ENCODE data around the gene ENTPD8.

ENTPD8 gene

GRCh38 chr9:137392232-137393007 lies 48.7 kb downstream of the ENTPD8 start:
- no peak for DNase-seq

GRCh38 chr9:137391411-137391754 lies 49.8 kb downstream of the ENTPD8 start:
- DNase-seq: no peak

GRCh38 chr9:137390553-137391410 lies 50.4 kb downstream of the ENTPD8 start:
- DNase-seq: no peak

GRCh38 chr9:137389428-137389746 lies 51.8 kb downstream of the ENTPD8 start:
- no peak for DNase-seq

GRCh38 chr9:137388589-137389427 lies 52.3 kb downstream of the ENTPD8 start:
- no peak for DNase-seq

GRCh38 chr9:137387891-137388560 lies 53.1 kb downstream of the ENTPD8 start:
- DNase-seq: no peak

GRCh38 chr9:137387114-137387890 lies 53.9 kb downstream of the ENTPD8 start:
- peak; percentile 71 for DNase-seq

GRCh38 chr9:137386507-137387113 lies 54.5 kb downstream of the ENTPD8 start:
- peak; percentile 43 for DNase-seq

- no peak for DNase-seq
Measured at GRCh38 chr9:137385061-137385655, 56.0 kb downstream of the ENTPD8 start.

Data from CD4-positive, alpha-beta T cell treated with Interleukin-17A for 4 hours (primary cell).